Endothelial cell of umbilical vein (primary cell): ENCODE data around the gene E2F4. TPM values are rescaled to one million over a fixed set of nuclear protein-coding genes. Genes with fewer than 3 reads are reported as not detected.

Experiments
- BruUV-seq: library from RNA; stranded (reverse); fragments of 400-500 nt; replicated peaks from 2 replicates; lab custom pipeline; 2021; lab: Mats Ljungman, UMichigan
- CTCF ChIA-PET: fragments of 300-600, 350-600 bp; sonication (Branson Sonifier 250); formaldehyde crosslinking; loops from one replicate; lab custom pipeline; 2021; ENCODE audit warnings: antibody characterized with exemption, inconsistent platforms; lab: Charles Lee
- POLR2A ChIA-PET: fragments of 300-600, 350-600 bp; sonication (Branson Sonifier 250); formaldehyde crosslinking; loops from one replicate; lab custom pipeline; 2021; ENCODE audit warnings: antibody characterized with exemption, inconsistent platforms; lab: Charles Lee
- DNase-seq: peaks from one replicate; pipeline ENCODE4 v3.0.0-alpha.2; 2011; ENCODE audit warnings: low read depth, low spot score
- FAIRE-seq: peaks from 2 replicates; lab custom pipeline; 2011; peaks lifted over from hg19 to GRCh38; lab: Jason Lieb, UNC
- H2AFZ ChIP-seq: 2 replicates; pipeline ENCODE4 v1.6.0; 2012; ENCODE audit warnings: low read depth, low read length, control low read depth, inconsistent platforms
- H3K27ac ChIP-seq: 2 replicates; pipeline ENCODE4 v1.5.1; 2011; ENCODE audit warnings: low read depth, mild to moderate bottlenecking, control low read depth, low read length, moderate library complexity; ENCODE audit not compliant: insufficient read depth
- H3K27me3 ChIP-seq, 2 experiments: 2 replicates each; pipeline versions ENCODE4 v1.6.0 to v1.6.1; 2011; ENCODE audit warnings: low read length in 2 of 2, mixed read lengths in 1 of 2; ENCODE audit not compliant: control insufficient read depth in 2 of 2, insufficient read depth in 2 of 2
- H3K36me3 ChIP-seq, 2 experiments: 2 replicates in 1 of 2; 3 replicates in 1 of 2; pipeline ENCODE4 v1.5.1; 2011; ENCODE audit warnings: low read length in 2 of 2, mild to moderate bottlenecking in 1 of 2, moderate library complexity in 1 of 2; ENCODE audit not compliant: control insufficient read depth in 2 of 2, insufficient read depth in 2 of 2; ENCODE audit errors: extremely low read depth in 1 of 2
- H3K4me1 ChIP-seq: 3 replicates; pipeline ENCODE4 v1.5.1; 2011; ENCODE audit warnings: mild to moderate bottlenecking, low read length; ENCODE audit not compliant: control insufficient read depth, insufficient read depth; ENCODE audit errors: extremely low read depth
- H3K4me2 ChIP-seq: 2 replicates; pipeline ENCODE4 v1.6.1; 2011; ENCODE audit warnings: low read length, control low read depth, mixed read lengths; ENCODE audit not compliant: insufficient read depth
- H3K4me3 ChIP-seq, 3 experiments: fragments of 200-600 bp in 1 of 3; sonication (generic), shearing (Covaris generic) in 1 of 3; replicated peaks in 1 of 3; 2 replicates each; pipeline ENCODE4 v1.5.1; 2011 to 2016; ENCODE audit warnings: control low read depth in 3 of 3, low read length in 3 of 3, mild to moderate bottlenecking in 2 of 3, inconsistent platforms in 1 of 3, low read depth in 1 of 3, moderate library complexity in 1 of 3; ENCODE audit not compliant: insufficient read depth in 1 of 3
- H3K79me2 ChIP-seq: 2 replicates; pipeline ENCODE4 v1.6.0; 2012; ENCODE audit warnings: low read length, inconsistent platforms; ENCODE audit not compliant: control insufficient read depth, insufficient read depth
- H3K9ac ChIP-seq: replicated peaks from 2 replicates; pipeline ENCODE3; 2011; ENCODE audit warnings: low read length, control low read depth; ENCODE audit not compliant: insufficient read depth; ENCODE audit errors: extremely low read depth
- H3K9me1 ChIP-seq: replicated peaks from 3 replicates; pipeline ENCODE4 v1.6.0; 2011; ENCODE audit warnings: mild to moderate bottlenecking, low read length; ENCODE audit not compliant: control insufficient read depth, insufficient read depth; ENCODE audit errors: extremely low read depth
- H3K9me3 ChIP-seq: replicated peaks from 2 replicates; pipeline ENCODE4 v1.5.1; 2012; ENCODE audit warnings: low read length, inconsistent platforms; ENCODE audit not compliant: control insufficient read depth, insufficient read depth
- H4K20me1 ChIP-seq: replicated peaks from 2 replicates; pipeline ENCODE3; 2011; ENCODE audit warnings: mild to moderate bottlenecking, low read length; ENCODE audit not compliant: control insufficient read depth, insufficient read depth; ENCODE audit errors: extremely low read depth
- EZH2 ChIP-seq: IDR thresholded peaks from 2 replicates; pipeline ENCODE4 v1.6.1; 2012; ENCODE audit warnings: borderline replicate concordance, low read depth, mild to moderate bottlenecking, moderate library complexity, low read length, inconsistent platforms; ENCODE audit not compliant: severe bottlenecking
- FOS ChIP-seq: IDR thresholded peaks from 2 replicates; pipeline ENCODE4 v1.6.1; 2011; ENCODE audit warnings: mild to moderate bottlenecking, low read length, moderate library complexity, borderline replicate concordance; ENCODE audit not compliant: insufficient read depth
- GATA2 ChIP-seq: IDR thresholded peaks from 2 replicates; pipeline ENCODE4 v1.7.0; 2011; ENCODE audit warnings: low read depth, mild to moderate bottlenecking, moderate library complexity, mixed read lengths, low read length; ENCODE audit not compliant: insufficient read length, insufficient read depth
- JUN ChIP-seq: IDR thresholded peaks from 2 replicates; pipeline ENCODE4 v1.6.1; 2011; ENCODE audit warnings: borderline replicate concordance, low read depth; ENCODE audit not compliant: insufficient read length, insufficient read depth
- MYC ChIP-seq: IDR thresholded peaks from one replicate; pipeline ENCODE4 v1.6.1; 2011; ENCODE audit warnings: mild to moderate bottlenecking, low read depth, low read length
- POLR2A ChIP-seq: IDR thresholded peaks from 2 replicates; pipeline ENCODE4 v1.6.1; 2012; ENCODE audit warnings: low read depth, mild to moderate bottlenecking, control low read depth, low read length
- POLR2AphosphoS5 ChIP-seq: IDR thresholded peaks from 2 replicates; pipeline ENCODE4 v1.6.1; 2012; ENCODE audit warnings: low read depth, mild to moderate bottlenecking, control low read depth, low read length, moderate library complexity; ENCODE audit not compliant: insufficient read depth
- dilution Hi-C: fragments of 300-500 bp; cut with MboI; formaldehyde crosslinking; loops from one replicate; pipeline ENCODE4 v1.15.0; 2019; ENCODE audit warnings: low sequenced_read_pairs; ENCODE audit not compliant: extremely low pct_ligation_motif_present
- intact Hi-C: fragments of 100-400 bp; cut with micrococcal nuclease; formaldehyde crosslinking; loops from one replicate; pipeline ENCODE4 v1.10.0; 2022
- polyA plus RNA-seq, 4 experiments: library from polyadenylated mRNA; depleted of rRNA in 3 of 4; stranded (reverse) in 3 of 4; unstranded in 1 of 4; fragments of >200 nt; gene quantifications; 2 replicates each; pipeline versions ENCODE4 v1.2.1 to v1.2.3, GENCODE V29; 2011 to 2012; ENCODE audit warnings: missing spikeins in 1 of 4
- total RNA-seq: library from RNA; stranded (reverse); gene quantifications from 2 replicates; pipeline ENCODE4 v1.2.3, GENCODE V29; 2021
- TF ChIP-seq, protein P1 (sequence below): IDR thresholded peaks from 2 replicates; pipeline ENCODE4 v1.6.1; 2011; ENCODE audit not compliant: insufficient read depth, insufficient read length
- TF ChIP-seq, protein P2 (sequence below), 2 donors: IDR thresholded peaks; 1 replicate in 1 of 2; 2 replicates in 1 of 2; pipeline ENCODE4 v1.5.1; 2011; ENCODE audit warnings: low read length in 2 of 2, mild to moderate bottlenecking in 2 of 2, moderate library complexity in 2 of 2, control low read depth in 1 of 2, inconsistent platforms in 1 of 2, low read depth in 1 of 2; ENCODE audit not compliant: insufficient read depth in 1 of 2; ENCODE audit errors: extremely low read depth in 1 of 2

Gene E2F4
- total and polyA plus RNA-seq, 2 donors (not counting 3 experiments of a cell fraction or from before 2014, with no cell fraction given), result 112 to 168 TPM

DNA sequence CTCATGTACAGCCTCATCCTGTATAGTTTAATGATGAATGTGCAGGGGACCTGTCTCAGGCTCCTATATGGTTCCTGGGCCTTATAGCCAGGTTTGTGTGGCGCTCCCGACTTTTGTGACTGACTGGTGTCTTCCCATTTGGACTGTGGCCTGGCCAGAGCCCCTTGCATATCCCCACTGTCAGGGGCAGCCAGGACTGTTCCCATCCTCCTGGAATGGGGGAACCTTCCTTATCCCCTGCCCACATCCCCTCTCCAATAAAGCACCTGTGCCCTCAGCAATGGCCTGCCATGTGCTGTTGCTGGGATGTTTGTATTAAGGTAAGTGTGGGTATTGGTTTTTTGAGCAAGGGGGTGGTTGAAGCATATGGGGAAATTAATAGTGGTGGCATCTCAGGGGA lies 43.7 kb upstream of the E2F4 start:
- dilution Hi-C loops, result no loop called here
- Histone ChIP-seq H4K20me1 (no peaks in the 10 kb centered on the region), H3K9me3 (no peaks in the 10 kb centered on the region), H3K4me2 (no peak overlapping the region), H3K9me1 (no peaks in the 10 kb centered on the region), H3K4me1 (peaks cover 3% of the 10 kb centered on the region), H3K9ac (no peak overlapping the region), H3K36me3 (peaks cover 2 to 37% of the 10 kb centered on the region in 2 experiments), H3K27me3 (peaks cover 0 to 5% of the 10 kb centered on the region in 2 experiments), H3K27ac (no peak overlapping the region), H3K79me2 (no peaks in the 10 kb centered on the region), H3K4me3 (no peak overlapping the region), H2AFZ (no peak overlapping the region)
- BruUV-seq, result no TSS peak
- TF ChIP-seq EZH2 (no peak), JUN (no peak), GATA2 (no peak), POLR2AphosphoS5 (no peak), POLR2A (no peak), MYC (no peak), FOS (no peak)
- TF ChIP-seq, protein P1, sequence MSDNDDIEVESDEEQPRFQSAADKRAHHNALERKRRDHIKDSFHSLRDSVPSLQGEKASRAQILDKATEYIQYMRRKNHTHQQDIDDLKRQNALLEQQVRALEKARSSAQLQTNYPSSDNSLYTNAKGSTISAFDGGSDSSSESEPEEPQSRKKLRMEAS, result no peak
- TF ChIP-seq, protein P2, sequence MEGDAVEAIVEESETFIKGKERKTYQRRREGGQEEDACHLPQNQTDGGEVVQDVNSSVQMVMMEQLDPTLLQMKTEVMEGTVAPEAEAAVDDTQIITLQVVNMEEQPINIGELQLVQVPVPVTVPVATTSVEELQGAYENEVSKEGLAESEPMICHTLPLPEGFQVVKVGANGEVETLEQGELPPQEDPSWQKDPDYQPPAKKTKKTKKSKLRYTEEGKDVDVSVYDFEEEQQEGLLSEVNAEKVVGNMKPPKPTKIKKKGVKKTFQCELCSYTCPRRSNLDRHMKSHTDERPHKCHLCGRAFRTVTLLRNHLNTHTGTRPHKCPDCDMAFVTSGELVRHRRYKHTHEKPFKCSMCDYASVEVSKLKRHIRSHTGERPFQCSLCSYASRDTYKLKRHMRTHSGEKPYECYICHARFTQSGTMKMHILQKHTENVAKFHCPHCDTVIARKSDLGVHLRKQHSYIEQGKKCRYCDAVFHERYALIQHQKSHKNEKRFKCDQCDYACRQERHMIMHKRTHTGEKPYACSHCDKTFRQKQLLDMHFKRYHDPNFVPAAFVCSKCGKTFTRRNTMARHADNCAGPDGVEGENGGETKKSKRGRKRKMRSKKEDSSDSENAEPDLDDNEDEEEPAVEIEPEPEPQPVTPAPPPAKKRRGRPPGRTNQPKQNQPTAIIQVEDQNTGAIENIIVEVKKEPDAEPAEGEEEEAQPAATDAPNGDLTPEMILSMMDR (IDR thresholded peaks at IDR 0.05; ENCODE audit: extremely low read depth in 1 of 2, insufficient read depth in 1 of 2, low read depth in 1 of 2, low read length in 2 of 2), result no peak
- ChIA-PET POLR2A (no interaction called here), CTCF (interaction anchor here (1.0 to 1.5 kb wide), 2 partner anchors 37 to 66 kb away, joined by 3 to 4 read pairs; no protein-coding TSS in a partner anchor)
- FAIRE-seq (no peak), DNase-seq (no peak)
- intact Hi-C loops, result no loop called here
